Measurements from ENCODE around the gene GUK1. TPM values are rescaled to one million over a fixed set of nuclear protein-coding genes. Genes with fewer than 3 reads are reported as not detected.
A peak's percentile ranks its signal among the peaks of the same experiment; 100 is the strongest.

GUK1 gene
- total RNA-seq, 2 experiments from 2014 or later = 375 to 376 TPM

- peaks cover 14% of the 10 kb centered on the region for H3K9me3 Mint-ChIP-seq
- intact Hi-C loops (cut with micrococcal nuclease) = no loop called here
- no peak overlapping the region for H3K4me3 Mint-ChIP-seq
- DNase-seq (peak; percentile 0), ATAC-seq (no peak)
- ChIA-PET CTCF (no interaction called here), POLR2A (interaction anchor here (0.7 to 5.8 kb wide), 6 partner anchors 6 to 251 kb away, joined by 3 to 51 read pairs (median 5); partner anchors contain the start of genes ARF1 and MRPL55)
- no peak overlapping the region for H3K27ac Mint-ChIP-seq
- H3K27me3 Mint-ChIP-seq = no peaks in the 10 kb centered on the region
- no peak for TF ChIP-seq CTCF (IDR thresholded peaks at IDR 0.05)
- H3K4me1 Mint-ChIP-seq (ENCODE audit: low read depth) = peaks cover 25% of the 10 kb centered on the region
- H3K36me3 Mint-ChIP-seq (ENCODE audit: low read depth) = peaks cover 69% of the 10 kb centered on the region
Measured at GRCh38 chr1:228096416-228097332, 43.4 kb upstream of the GUK1 start.

- DNase-seq (peak; percentile 5), ATAC-seq (no peak)
- CTCF ChIA-PET = no interaction called here
- TF ChIP-seq CTCF (IDR thresholded peaks at IDR 0.05) = no peak
- POLR2A ChIA-PET = interaction anchor here (0.7 to 5.8 kb wide), 7 partner anchors 7 to 92 kb away, joined by 3 to 51 read pairs (median 4); partner anchors contain the start of genes ARF1 and MRPL55
- Mint-ChIP-seq H3K4me1 (ENCODE audit: low read depth) (peaks cover 17% of the 10 kb centered on the region), H3K27me3 (no peaks in the 10 kb centered on the region), H3K9me3 (peaks cover 14% of the 10 kb centered on the region), H3K27ac (no peak overlapping the region), H3K4me3 (no peak overlapping the region), H3K36me3 (ENCODE audit: low read depth) (peaks cover 61% of the 10 kb centered on the region)
- intact Hi-C loops (cut with micrococcal nuclease) = no loop called here
Measured at GRCh38 chr1:228097333-228098081, 42.6 kb upstream of the GUK1 start.

- CTCF ChIA-PET = no interaction called here
- intact Hi-C loops (cut with micrococcal nuclease) = no loop called here
- Mint-ChIP-seq H3K27ac (no peak overlapping the region), H3K36me3 (ENCODE audit: low read depth) (peaks cover 55% of the 10 kb centered on the region), H3K4me3 (no peak overlapping the region), H3K4me1 (ENCODE audit: low read depth) (peaks cover 16% of the 10 kb centered on the region), H3K9me3 (peaks cover 11% of the 10 kb centered on the region), H3K27me3 (no peaks in the 10 kb centered on the region)
- TF ChIP-seq CTCF (IDR thresholded peaks at IDR 0.05) = no peak
- POLR2A ChIA-PET = interaction anchor here (0.6 to 5.8 kb wide), 6 partner anchors 8 to 332 kb away, joined by 3 to 51 read pairs (median 6); partner anchors contain the start of genes ARF1 and IBA57
- ATAC-seq = no peak
- peak; percentile 1 for DNase-seq
Measured at GRCh38 chr1:228098323-228098931, 41.7 kb upstream of the GUK1 start.

DNA sequence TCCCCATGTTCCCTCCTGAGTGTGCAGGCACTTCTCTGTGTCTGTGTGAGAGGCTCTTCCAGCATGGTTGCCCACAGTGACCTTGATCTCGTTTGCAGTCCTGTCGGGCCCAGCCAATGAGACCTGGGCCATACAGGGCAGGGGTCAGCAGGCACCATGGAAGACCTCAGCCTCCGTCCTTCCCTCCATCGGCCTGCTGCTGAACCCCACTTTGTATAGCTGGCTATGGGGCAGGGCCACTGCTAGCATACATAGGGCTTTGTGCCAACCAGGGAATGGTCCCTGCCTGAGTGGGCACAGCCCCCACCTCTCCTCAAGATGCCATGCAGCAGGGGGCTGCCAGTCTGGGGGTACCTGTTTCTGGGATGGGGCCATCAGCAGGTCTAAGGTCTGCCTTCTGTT is 40.7 kb upstream of the GUK1 start:
- H3K27ac Mint-ChIP-seq = no peak overlapping the region
- H3K4me1 Mint-ChIP-seq (ENCODE audit: low read depth) = peaks cover 22% of the 10 kb centered on the region
- H3K27me3 Mint-ChIP-seq = no peaks in the 10 kb centered on the region
- peaks cover 46% of the 10 kb centered on the region for H3K36me3 Mint-ChIP-seq (ENCODE audit: low read depth)
- H3K4me3 Mint-ChIP-seq = no peak overlapping the region
- ChIA-PET CTCF (no interaction called here), POLR2A (interaction anchor here (0.6 to 5.8 kb wide), 7 partner anchors 9 to 333 kb away, joined by 3 to 51 read pairs (median 3); partner anchors contain the start of genes ARF1 and IBA57)
- no peak for TF ChIP-seq CTCF (IDR thresholded peaks at IDR 0.05)
- H3K9me3 Mint-ChIP-seq = peaks cover 7% of the 10 kb centered on the region
- intact Hi-C loops (cut with micrococcal nuclease) = no loop called here
- ATAC-seq = no peak
- DNase-seq = peak; percentile 1
